ENCODE results near the gene SCUBE3. TPM values are rescaled to one million over a fixed set of nuclear protein-coding genes. Genes with fewer than 3 reads are reported as not detected.

SCUBE3 gene
- total RNA-seq, 2 experiments from 2014 or later, result not detected

DNA sequence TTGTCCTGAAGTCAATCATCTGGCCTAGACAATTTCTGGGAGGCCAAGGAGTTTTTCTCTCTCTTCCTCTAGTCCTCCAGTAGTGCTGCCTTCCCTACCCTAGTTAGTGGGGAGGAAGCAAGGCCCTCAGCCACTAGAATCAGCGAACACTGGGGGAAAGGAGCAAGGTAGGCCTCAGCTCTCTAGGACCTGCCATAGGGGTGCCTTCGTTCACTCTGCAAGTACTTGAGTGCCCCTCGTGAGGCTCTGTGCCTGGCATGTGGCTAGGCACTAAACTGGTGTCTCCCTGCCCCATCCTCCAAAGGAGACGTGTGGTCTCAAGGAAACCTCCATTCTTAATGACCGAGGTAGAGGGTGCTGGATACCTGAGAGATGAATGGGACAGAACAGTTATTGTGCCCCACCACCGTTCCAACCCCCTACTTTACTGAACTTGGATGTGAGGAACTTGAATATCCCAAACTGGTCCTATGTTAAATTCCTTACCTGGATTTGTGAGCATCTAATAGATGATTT is 84.9 kb downstream of the SCUBE3 start:
- Histone ChIP-seq H3K4me3 (ENCODE audit: low read length) (peak overlapping the region; percentile 81), H3K36me3 (ENCODE audit: insufficient read depth, low read length) (peaks cover 32% of the 10 kb centered on the region), H3K27ac (ENCODE audit: low read depth in 1 of 2, low read length in 2 of 2) (peak overlapping the region; percentile 88 to 91), H3K9me3 (ENCODE audit: control insufficient read depth in 1 of 2, insufficient read depth in 1 of 2, low read length in 2 of 2) (no peaks in the 10 kb centered on the region), H3K27me3 (ENCODE audit: control insufficient read depth in 1 of 2, insufficient read depth in 2 of 2, low read length in 2 of 2) (no peaks in the 10 kb centered on the region), H3K4me1 (ENCODE audit: insufficient read depth, low read length) (peaks cover 65% of the 10 kb centered on the region)
- H3K27ac Mint-ChIP-seq, result peak overlapping the region; percentile 96
- intact Hi-C loops (cut with DNase I, micrococcal nuclease), result loop anchor here (1.0 to 5.0 kb wide), 2 partner anchors 12 to 44 kb away; partner anchors contain the start of gene PPARD (in 1 of the 2)
- H3K9me3 Mint-ChIP-seq, result no peaks in the 10 kb centered on the region
- H3K4me1 Mint-ChIP-seq (ENCODE audit: low read depth), result peaks cover 65% of the 10 kb centered on the region
- peak overlapping the region; percentile 87 for H3K4me3 Mint-ChIP-seq
- TF ChIP-seq, protein P1, sequence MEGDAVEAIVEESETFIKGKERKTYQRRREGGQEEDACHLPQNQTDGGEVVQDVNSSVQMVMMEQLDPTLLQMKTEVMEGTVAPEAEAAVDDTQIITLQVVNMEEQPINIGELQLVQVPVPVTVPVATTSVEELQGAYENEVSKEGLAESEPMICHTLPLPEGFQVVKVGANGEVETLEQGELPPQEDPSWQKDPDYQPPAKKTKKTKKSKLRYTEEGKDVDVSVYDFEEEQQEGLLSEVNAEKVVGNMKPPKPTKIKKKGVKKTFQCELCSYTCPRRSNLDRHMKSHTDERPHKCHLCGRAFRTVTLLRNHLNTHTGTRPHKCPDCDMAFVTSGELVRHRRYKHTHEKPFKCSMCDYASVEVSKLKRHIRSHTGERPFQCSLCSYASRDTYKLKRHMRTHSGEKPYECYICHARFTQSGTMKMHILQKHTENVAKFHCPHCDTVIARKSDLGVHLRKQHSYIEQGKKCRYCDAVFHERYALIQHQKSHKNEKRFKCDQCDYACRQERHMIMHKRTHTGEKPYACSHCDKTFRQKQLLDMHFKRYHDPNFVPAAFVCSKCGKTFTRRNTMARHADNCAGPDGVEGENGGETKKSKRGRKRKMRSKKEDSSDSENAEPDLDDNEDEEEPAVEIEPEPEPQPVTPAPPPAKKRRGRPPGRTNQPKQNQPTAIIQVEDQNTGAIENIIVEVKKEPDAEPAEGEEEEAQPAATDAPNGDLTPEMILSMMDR (IDR thresholded peaks at IDR 0.05), result no peak
- POLR2A ChIA-PET, result interaction anchor here (0.6 to 9.2 kb wide), 10 partner anchors 12 to 174 kb away, joined by 3 to 94 read pairs (median 6); partner anchors contain the start of genes FANCE, RPL10A and ZNF76
- CTCF ChIA-PET, result interaction anchor here (1.0 to 7.9 kb wide), 8 partner anchors 12 to 169 kb away, joined by 3 to 75 read pairs (median 18); partner anchors contain the start of genes FANCE, PPARD and RPL10A
- ATAC-seq (ENCODE audit: poor library complexity), result no peak
- no peaks in the 10 kb centered on the region for H3K27me3 Mint-ChIP-seq
- peaks cover 76% of the 10 kb centered on the region for H3K36me3 Mint-ChIP-seq (ENCODE audit: low read depth)
- DNase-seq, result peak in 6 of 14 experiments; percentile 15 to 46 (median 36)

GRCh38 chr6:35299674-35300073 is 85.9 kb downstream of the SCUBE3 start:
- peak overlapping the region; percentile 96 for H3K27ac Mint-ChIP-seq
- H3K27me3 Mint-ChIP-seq, result no peaks in the 10 kb centered on the region
- DNase-seq (peak in 6 of 14 experiments; percentile 24 to 73 (median 52)), ATAC-seq (ENCODE audit: poor library complexity) (no peak)
- no peaks in the 10 kb centered on the region for H3K9me3 Mint-ChIP-seq
- H3K4me1 Mint-ChIP-seq (ENCODE audit: low read depth), result peaks cover 69% of the 10 kb centered on the region
- no peaks in the 10 kb centered on the region for H3K9me3 ChIP-seq (ENCODE audit: control insufficient read depth in 1 of 2, insufficient read depth in 1 of 2, low read length in 2 of 2)
- H3K4me3 Mint-ChIP-seq, result peak overlapping the region; percentile 87
- H3K27ac ChIP-seq (ENCODE audit: low read depth in 1 of 2, low read length in 2 of 2), result peak overlapping the region; percentile 88 to 91
- ChIA-PET CTCF (interaction anchor here (0.7 to 7.9 kb wide), 4 partner anchors 28 to 168 kb away, joined by 3 to 75 read pairs (median 6); partner anchors contain the start of gene FANCE), POLR2A (interaction anchor here (1.0 to 9.2 kb wide), 3 partner anchors 12 to 173 kb away, joined by 3 to 94 read pairs (median 74); no protein-coding TSS in a partner anchor)
- H3K36me3 ChIP-seq (ENCODE audit: insufficient read depth, low read length), result peaks cover 34% of the 10 kb centered on the region
- H3K4me1 ChIP-seq (ENCODE audit: insufficient read depth, low read length), result peaks cover 71% of the 10 kb centered on the region
- peaks cover 77% of the 10 kb centered on the region for H3K36me3 Mint-ChIP-seq (ENCODE audit: low read depth)
- intact Hi-C loops (cut with DNase I, micrococcal nuclease), result loop anchor here in 1 of 2 experiments (5.0 kb wide), 1 partner anchor 43 kb away; the partner anchor contains the start of gene PPARD
- TF ChIP-seq, protein P1 (IDR thresholded peaks at IDR 0.05), result no peak
- peak overlapping the region; percentile 81 for H3K4me3 ChIP-seq (ENCODE audit: low read length)
- H3K27me3 ChIP-seq (ENCODE audit: control insufficient read depth in 1 of 2, insufficient read depth in 2 of 2, low read length in 2 of 2), result no peaks in the 10 kb centered on the region

DNA sequence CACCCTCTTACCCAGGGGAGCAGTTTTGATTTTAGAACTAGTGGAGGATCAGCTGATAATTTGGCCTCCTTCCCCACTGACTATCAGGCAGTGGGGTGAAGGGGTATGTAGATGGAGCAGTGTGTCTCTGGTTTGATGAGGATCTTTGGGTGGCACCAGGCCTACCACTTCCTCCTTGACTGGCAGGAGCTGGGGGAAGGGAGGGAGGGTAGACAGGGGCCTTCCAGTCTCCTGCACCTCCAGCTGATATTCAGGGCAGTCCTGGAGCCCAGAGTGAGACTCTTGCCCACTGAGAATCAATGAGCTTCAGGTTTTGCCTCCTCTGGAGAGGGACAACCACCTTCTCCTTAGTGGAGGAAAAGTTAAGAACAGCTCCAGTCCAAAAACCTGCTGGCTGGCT is 87.1 kb downstream of the SCUBE3 start:
- Mint-ChIP-seq H3K4me1 (ENCODE audit: low read depth) (peaks cover 70% of the 10 kb centered on the region), H3K4me3 (peak overlapping the region; percentile 87), H3K27ac (peak overlapping the region; percentile 96), H3K9me3 (no peaks in the 10 kb centered on the region), H3K36me3 (ENCODE audit: low read depth) (peaks cover 70% of the 10 kb centered on the region), H3K27me3 (no peaks in the 10 kb centered on the region)
- Histone ChIP-seq H3K27ac (ENCODE audit: low read depth in 1 of 2, low read length in 2 of 2) (peak overlapping the region; percentile 88 to 91), H3K4me1 (ENCODE audit: insufficient read depth, low read length) (peaks cover 79% of the 10 kb centered on the region), H3K27me3 (ENCODE audit: control insufficient read depth in 1 of 2, insufficient read depth in 2 of 2, low read length in 2 of 2) (no peaks in the 10 kb centered on the region), H3K36me3 (ENCODE audit: insufficient read depth, low read length) (peaks cover 27% of the 10 kb centered on the region), H3K9me3 (ENCODE audit: control insufficient read depth in 1 of 2, insufficient read depth in 1 of 2, low read length in 2 of 2) (no peaks in the 10 kb centered on the region), H3K4me3 (ENCODE audit: low read length) (peak overlapping the region; percentile 81)
- POLR2A ChIA-PET, result interaction anchor here (0.7 to 9.2 kb wide), 12 partner anchors 11 to 432 kb away, joined by 3 to 94 read pairs (median 4); partner anchors contain the start of genes FANCE, PPARD, RPL10A and ZNF76
- CTCF ChIA-PET, result interaction anchor here (0.9 to 2.6 kb wide), 5 partner anchors 11 to 167 kb away, joined by 3 to 11 read pairs (median 6); no protein-coding TSS in a partner anchor
- intact Hi-C loops (cut with DNase I, micrococcal nuclease), result loop anchor here in 1 of 2 experiments (1.0 kb wide), 1 partner anchor 10 kb away; no protein-coding TSS in a partner anchor
- ATAC-seq (ENCODE audit: poor library complexity) (peak; percentile 45), DNase-seq (peak in 13 of 14 experiments; percentile 40 to 86 (median 59))
- TF ChIP-seq, protein P1 (IDR thresholded peaks at IDR 0.05), result no peak

Other genes with a start within 250 kb of the SCUBE3 start
- not detected for gene TCP11, start 72.6 kb upstream of the SCUBE3 start, total RNA-seq
- 10 to 100 TPM; 46.1 to 53.4 TPM for gene ZNF76, start 45.8 kb downstream of the SCUBE3 start, total RNA-seq
- gene DEF6, start 83.9 kb downstream of the SCUBE3 start, total RNA-seq, result 100 to 1,000 TPM; 209 to 212 TPM
- gene PPARD, start 128.6 kb downstream of the SCUBE3 start, total RNA-seq, result 10 to 100 TPM; 34.1 to 37.0 TPM
- gene FANCE, start 238.4 kb downstream of the SCUBE3 start, total RNA-seq, result 1 to 10 TPM; 1.6 to 1.7 TPM

Measured in CD4-positive, alpha-beta T cell (primary cell).